GM18505 (cell line): ENCODE measurements around the gene LRRC19.
A peak's percentile ranks its signal among the peaks of the same experiment; 100 is the strongest.

Experiments used
- ATAC-seq: cut with Tn5 transposase; IDR thresholded peaks from one replicate; pipeline ENCODE4 v1.9.1; 2021; ENCODE audit not compliant: unreplicated experiment
- POLR2A ChIP-seq: IDR thresholded peaks from 4 replicates; pipeline ENCODE4 v1.6.1; 2011; ENCODE audit warnings: borderline replicate concordance; ENCODE audit not compliant: insufficient read depth, insufficient read length; ENCODE audit errors: extremely low read depth

The LRRC19 gene

DNA sequence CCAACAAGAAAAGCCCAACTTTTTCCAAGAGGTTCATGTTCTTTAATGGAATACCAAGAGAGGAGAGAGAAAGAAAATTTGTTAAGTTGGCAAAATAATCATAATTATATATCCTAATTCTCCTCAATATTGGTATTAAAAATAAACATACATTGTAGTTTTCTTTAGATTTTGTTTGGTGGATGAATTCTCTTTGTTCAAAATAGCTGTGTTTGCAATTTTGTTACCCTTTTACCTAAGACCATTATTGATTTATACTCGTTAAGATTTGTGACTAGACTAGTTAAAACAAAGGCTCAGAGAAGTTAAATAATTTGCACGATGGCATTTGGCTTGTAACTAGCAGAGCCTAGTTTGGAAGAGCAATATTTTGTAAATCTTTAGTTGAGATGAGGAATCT lies 9.7 kb downstream of the LRRC19 start:
- ATAC-seq: no peak

DNA sequence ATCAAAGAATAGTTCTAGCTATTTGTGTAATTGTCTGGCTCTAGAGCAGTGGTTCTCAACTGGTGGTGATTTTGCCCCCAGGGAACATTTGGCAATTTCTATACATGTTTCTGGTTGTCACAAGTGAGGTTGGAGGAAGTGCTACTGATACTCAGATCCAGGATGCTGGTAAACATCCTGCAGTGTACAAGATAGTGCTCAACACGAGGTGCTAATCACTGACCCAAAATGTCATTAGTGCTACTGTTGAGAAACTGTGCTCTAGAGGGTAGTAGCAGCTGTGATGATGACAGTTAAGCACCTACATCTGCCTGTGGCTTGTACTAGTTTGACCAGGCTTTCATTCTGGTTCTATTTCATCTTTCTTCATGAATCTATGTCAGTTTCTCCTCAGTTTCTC lies 22.1 kb downstream of the LRRC19 start:
- no peak for TF ChIP-seq POLR2A
- peak; percentile 77 for ATAC-seq

More for the DNA sequence above, 9.7 kb downstream of the LRRC19 start:
- no peak for TF ChIP-seq POLR2A

GRCh38 chr9:26975728-26976707 lies 29.5 kb downstream of the LRRC19 start:
- ATAC-seq: no peak
- TF ChIP-seq POLR2A: no peak

- no peak for TF ChIP-seq POLR2A
- ATAC-seq: no peak
These were observed 30.5 kb downstream of the LRRC19 start for GRCh38 chr9:26974927-26975326.

DNA sequence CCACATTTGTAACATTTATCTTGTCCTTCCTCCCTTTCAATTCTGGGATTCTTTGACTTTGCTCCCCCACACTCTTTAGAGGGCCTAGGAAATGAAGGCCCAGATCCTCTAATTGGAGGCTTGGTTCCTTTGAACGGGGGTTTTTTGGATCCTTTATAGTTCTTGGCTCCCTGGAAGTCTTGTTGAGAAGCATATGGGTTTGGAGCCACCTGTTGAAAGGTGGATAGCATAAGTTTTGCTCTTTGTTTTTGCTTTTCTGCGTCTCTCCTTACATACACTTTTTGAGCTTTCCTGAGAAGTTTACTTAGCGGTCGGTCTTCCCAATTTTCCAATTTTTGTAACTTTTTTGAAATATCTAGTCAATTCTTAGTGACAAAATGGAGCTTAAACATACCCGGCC lies 31.5 kb downstream of the LRRC19 start:
- no peak for ATAC-seq
- TF ChIP-seq POLR2A: no peak

GRCh38 chr9:26971721-26972120 lies 33.8 kb downstream of the LRRC19 start:
- TF ChIP-seq POLR2A: no peak
- no peak for ATAC-seq

GRCh38 chr9:26956860-26957233 lies 48.6 kb downstream of the LRRC19 start:
- no peak for TF ChIP-seq POLR2A
- ATAC-seq: no peak

DNA sequence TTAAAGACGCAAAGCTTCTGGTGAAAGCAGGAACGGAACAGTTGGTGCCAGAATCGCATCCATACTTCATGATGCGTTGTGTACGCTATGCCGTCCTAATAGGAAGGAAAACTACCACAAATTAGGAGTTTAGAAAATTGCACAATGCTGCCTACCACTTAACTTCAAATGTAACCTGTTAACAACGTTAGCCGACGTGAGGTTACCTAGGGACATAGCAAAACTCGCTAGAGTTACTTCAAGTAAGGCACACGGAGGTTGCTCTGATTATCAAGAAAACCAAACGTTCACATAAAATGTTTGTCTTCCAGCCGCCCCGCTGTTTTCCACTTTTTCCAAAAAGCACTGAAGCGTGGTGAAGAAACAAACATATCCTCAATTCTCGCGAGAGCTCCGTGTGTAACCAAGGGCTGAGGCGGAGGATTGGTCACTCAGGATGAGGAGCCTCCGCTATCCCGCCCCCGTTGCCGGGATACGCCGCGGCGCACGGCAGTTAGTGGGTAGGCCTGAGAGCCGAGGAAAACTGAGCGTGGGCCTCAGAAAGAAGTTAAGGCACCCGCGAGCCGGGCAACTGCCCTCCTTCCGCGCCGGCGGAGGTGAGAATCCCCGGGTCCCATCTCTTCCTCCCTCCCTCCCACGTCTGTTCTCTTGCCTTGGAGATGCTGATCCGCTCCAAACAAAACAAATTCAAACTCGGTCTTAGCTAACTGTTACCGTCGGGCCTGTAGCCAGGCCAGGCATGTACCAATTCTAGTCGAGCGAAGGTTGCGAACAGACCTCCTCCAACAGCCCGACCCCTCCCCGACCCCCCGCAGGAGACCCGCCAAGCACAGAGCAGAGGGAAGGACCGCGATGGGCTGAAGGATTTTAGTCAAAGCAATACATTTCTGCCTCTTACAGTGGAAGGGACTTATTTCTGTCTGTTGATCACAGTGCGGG lies 49.3 kb downstream of the LRRC19 start, which contains the start of gene IFT74:
TSS of gene IFT74 (plus strand) at position 492 of the 939 bp plus-strand sequence. CDS start 5,556 bp downstream, outside the sequence.
- peak; percentile 67 for TF ChIP-seq POLR2A
- ATAC-seq: peak; percentile 99

GRCh38 chr9:26955222-26955903 lies 50.1 kb downstream of the LRRC19 start:
- TF ChIP-seq POLR2A: no peak
- no peak for ATAC-seq

DNA sequence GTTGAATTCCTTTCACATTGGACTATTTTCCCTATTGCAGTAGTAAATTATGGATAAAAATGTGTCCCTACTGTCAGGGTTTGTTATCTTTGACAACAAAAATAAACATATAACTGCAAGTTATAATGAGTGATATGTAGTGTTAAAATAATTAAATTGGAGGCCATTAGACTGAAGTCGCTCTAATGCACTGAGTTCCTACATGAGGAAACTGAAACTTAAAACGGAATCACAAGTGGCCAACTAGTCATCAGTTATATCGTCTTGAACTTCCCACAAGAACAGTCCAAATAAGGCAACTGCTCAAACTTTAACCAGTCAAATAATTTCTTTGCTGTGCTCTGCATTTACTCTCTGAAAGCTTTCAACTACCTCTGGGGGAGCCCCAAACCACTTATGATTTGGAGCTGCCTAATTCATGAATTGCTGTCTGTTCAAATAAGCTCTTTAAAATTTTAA lies 51.4 kb downstream of the LRRC19 start:
- no peak for ATAC-seq
- TF ChIP-seq POLR2A: no peak

DNA sequence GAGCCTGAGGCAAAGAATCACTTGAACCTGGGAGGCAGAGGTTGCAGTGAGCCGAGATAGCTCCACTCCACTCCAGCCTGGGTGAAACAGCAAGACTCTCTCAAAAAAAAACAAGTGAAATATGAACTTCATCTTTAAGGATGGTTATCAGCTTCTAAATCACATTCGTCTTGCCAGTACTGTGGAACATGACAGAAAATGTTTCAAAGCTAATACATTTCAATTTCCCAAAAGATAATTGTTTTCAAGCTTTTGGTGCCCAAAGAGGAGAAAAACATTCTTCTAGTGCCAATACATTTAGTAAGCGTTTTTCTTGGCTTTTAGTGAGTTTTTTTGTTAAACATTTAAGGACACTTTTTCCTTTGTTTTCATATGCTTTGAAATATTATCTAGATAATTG lies 53.7 kb downstream of the LRRC19 start:
- ATAC-seq: no peak
- TF ChIP-seq POLR2A: no peak

DNA sequence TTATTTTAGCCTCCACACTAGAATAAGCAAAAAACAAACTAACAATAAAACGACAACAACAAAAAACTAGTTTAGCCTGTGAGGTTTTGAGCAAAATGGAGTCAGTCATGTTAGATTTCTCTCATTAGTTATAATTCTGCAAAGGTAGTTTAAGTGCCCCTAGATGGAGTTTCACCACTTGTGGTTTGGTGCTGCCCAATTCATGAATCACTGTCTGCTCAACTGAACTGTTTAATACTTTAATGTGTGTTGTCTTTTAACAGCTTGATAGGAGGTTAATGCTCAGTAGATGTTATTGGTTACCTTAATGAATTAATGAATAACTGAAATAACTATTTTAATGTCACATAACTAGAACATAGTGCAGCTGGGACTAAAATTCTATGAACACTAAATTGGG lies 55.0 kb downstream of the LRRC19 start:
- no peak for TF ChIP-seq POLR2A
- no peak for ATAC-seq
